Subcutaneous adipose tissue (tissue), 4 donors: ENCODE measurements around the gene TSSK6. TPM values are rescaled to one million over a fixed set of nuclear protein-coding genes. Genes with fewer than 3 reads are reported as not detected.

Experiments used
- total RNA-seq, 4 donors: library from RNA; depleted of rRNA; stranded (reverse); fragments of >200 nt; gene quantifications; one replicate each; pipeline ENCODE4 v1.1.0, GENCODE V29; 2016
- TF ChIP-seq, protein P1 (sequence below): fragments of 450-650 bp; IDR thresholded peaks from one replicate; pipeline ENCODE4 v1.5.1; 2016; ENCODE audit warnings: low read depth, mild to moderate bottlenecking, control low read depth, antibody characterized with exemption, moderate library complexity

Gene TSSK6
- total RNA-seq, 4 donors from 2014 or later = 0.57 to 2.2 (median 1.3) TPM

DNA sequence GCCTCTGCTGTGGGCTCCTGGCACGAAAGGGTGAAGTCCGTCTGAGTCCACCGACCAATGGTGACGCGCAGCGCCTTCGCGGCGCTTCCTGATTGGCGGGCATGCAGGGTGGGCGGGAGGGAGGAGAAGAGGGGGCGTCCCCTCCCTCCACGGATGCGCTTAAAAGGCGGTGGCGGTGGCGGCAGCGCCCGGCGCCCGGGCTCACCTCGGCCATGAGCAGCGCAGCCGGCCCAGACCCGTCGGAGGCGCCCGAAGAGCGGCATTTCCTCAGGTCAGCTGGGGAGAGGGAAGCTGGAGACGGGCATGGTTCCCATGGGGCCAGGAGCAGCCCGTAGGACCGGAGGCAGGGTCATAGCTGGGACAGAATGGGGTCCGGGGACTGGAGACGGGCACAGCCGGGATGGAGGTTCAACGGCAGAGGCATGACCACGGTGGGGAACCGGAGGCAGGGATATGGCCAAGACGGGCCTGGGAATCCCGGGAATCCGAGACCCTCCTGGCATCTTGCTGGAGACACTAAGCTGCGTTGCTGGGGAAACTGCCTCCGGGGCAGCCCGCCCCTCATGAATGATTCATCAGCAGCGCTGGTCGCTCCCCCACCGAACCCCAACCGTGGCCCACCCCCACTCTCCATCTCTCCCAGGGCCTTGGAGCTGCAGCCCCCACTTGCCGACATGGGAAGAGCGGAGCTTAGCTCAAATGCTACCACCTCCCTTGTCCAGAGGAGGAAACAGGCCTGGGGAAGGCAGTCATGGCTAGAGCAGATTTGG, 13.6 kb upstream of the TSSK6 start, which contains the start of gene YJEFN3:
TSS of gene YJEFN3 (plus strand) at position 191 of the 770 bp plus-strand sequence. CDS start at position 213, 22 bp downstream.
- TF ChIP-seq, protein P1, sequence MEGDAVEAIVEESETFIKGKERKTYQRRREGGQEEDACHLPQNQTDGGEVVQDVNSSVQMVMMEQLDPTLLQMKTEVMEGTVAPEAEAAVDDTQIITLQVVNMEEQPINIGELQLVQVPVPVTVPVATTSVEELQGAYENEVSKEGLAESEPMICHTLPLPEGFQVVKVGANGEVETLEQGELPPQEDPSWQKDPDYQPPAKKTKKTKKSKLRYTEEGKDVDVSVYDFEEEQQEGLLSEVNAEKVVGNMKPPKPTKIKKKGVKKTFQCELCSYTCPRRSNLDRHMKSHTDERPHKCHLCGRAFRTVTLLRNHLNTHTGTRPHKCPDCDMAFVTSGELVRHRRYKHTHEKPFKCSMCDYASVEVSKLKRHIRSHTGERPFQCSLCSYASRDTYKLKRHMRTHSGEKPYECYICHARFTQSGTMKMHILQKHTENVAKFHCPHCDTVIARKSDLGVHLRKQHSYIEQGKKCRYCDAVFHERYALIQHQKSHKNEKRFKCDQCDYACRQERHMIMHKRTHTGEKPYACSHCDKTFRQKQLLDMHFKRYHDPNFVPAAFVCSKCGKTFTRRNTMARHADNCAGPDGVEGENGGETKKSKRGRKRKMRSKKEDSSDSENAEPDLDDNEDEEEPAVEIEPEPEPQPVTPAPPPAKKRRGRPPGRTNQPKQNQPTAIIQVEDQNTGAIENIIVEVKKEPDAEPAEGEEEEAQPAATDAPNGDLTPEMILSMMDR = no peak

- TF ChIP-seq, protein P1 = no peak
Measured at GRCh38 chr19:19527674-19528625, 12.6 kb upstream of the TSSK6 start.

- TF ChIP-seq, protein P1 = no peak
Measured at GRCh38 chr19:19527371-19527656, 12.0 kb upstream of the TSSK6 start.

DNA sequence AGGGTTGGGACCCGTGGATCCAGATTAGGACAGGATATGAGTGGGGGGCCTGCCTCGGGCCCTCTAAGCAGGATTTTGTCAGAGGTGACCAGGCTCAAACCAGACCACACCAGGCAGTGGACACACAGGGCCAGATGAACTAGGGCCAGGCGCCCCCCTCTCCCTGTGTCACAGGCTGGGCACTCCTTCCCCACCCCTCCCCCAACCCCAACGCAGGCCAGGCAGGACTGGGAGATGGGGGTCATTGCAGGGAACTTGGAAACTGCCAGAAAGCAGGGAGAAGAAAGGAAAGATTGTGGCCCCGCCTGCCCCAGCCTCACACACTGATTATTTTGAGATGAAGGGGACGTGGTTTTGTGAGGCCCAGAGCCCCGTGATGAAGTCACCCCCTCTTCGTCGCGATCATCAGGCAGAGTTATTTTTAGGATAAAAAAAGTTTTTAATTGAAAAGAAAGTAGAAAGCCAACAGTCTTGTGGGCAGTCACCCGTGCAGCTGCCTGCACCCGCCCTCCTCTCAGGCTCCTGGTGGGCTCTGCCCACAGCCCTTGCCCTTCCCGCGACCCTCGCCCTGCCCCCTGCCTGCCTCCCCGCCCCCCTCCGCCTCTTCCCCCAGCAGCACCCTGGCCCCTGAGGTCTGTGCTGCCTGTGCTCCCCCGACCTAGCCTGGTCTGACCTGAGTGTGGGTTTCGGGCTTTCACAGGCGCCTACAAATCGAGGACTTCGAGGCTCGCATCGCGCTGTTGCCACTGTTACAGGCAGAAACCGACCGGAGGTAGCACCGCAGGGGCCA, 11.4 kb upstream of the TSSK6 start:
- TF ChIP-seq, protein P1 = no peak

GRCh38 chr19:19525611-19526380, 10.4 kb upstream of the TSSK6 start:
- TF ChIP-seq, protein P1 = no peak

- TF ChIP-seq, protein P1 = no peak
Measured at GRCh38 chr19:19524053-19524452, 8.7 kb upstream of the TSSK6 start.
